Stimulated activated CD8-positive, alpha-beta memory T cell treated with anti-CD3 and anti-CD28 coated beads, Interleukin-15, amount 100 ng/mL, for 1 hour (primary cell): Measurements from ENCODE around the gene ATG3.
"Not testable (repeated sequence)": the region's sequence is repeated elsewhere in the genome, so short reads cannot be mapped to it uniquely, and the experiment has no call there.

Experiments
- DNase-seq: peaks from one replicate; pipeline ENCODE4 v3.0.0-alpha.2; 2020; ENCODE audit warnings: low read depth

ATG3 gene

GRCh38 chr3:112561734-112562529 is at the start of gene ATG3, which contains the start of gene SLC35A5:
Gene ATG3, minus strand, starts transcription at chr3:112561962. Its CDS starts 434 bp downstream, at chr3:112561528.
Gene SLC35A5, plus strand, starts transcription at chr3:112562045. Its CDS starts 1,359 bp downstream, at chr3:112563404.
- peak; percentile 99 for DNase-seq

- DNase-seq, result no peak
Observed at GRCh38 chr3:112610121-112610520, 48.4 kb upstream of the ATG3 start.

GRCh38 chr3:112607863-112608262 is 46.1 kb upstream of the ATG3 start:
- DNase-seq, result no peak

DNA sequence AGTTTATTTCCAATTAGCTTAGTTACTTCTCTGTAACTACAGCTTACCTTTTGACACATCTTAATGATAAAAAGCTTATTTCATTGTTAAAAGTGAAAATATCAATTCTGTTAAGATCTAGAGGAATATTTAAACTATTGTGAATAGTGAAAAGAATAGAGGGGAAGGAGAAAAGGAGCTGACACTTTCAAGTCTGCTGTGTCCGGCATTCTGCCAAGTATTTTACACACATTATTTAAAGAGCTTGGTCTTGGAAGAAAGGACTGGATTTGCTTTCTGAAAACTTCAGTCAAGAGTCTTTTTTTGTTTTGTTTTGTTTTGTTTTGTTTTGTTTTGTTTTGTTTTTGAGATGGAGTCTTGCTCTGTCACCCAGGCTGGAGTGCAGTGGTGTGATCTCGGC is 44.3 kb upstream of the ATG3 start:
- no peak for DNase-seq

DNA sequence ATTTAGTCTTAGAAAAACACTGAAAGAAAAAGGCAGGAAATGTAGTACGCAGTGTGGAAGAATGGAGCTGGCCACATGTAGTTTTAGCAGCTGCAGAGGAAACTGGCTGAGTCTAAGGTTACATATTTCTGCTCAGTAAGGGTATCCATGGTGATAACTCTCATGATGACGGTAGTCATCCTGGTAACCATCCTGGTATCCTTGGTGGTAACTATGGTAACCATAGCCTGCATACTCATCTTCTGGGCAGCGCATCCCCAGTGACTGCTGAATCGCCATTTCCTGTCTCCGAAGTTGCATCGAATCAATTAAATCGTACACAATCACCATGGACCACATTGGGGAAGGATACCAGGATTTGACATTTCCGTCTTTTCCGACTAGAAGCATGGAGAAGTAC is 43.5 kb upstream of the ATG3 start:
- DNase-seq, result no peak

GRCh38 chr3:112604536-112604935 is 42.8 kb upstream of the ATG3 start:
- no peak for DNase-seq

DNA sequence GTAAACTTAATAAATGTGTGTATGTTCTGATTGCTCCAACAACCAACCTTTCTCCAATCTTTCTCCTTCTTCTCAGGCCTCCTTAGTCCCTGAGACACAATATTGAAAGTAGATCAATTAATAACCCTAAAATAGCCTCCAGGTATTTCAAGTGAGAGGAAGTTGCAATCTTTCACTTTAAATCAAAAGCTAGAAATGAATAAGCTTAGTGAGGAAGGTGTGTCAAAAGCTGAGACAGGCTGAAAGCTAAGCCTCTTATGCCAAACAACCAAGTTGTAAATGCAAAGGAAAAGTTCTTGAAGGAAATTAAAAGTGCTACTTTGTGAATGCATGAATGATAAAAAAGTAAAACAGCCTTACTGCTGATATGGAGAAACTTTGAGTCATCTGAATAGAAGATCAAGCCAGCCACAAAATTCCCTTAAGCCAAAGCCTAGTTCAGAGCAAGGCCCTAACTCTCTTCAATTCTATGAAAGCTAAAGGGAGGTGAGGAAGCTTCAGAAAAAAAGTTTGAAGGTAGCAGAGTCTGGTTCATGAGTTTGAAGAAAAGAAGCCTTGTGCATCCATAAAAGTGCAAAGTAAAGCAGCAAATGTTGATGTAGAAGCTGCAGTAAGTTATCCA is 40.6 kb upstream of the ATG3 start:
- no peak for DNase-seq

DNA sequence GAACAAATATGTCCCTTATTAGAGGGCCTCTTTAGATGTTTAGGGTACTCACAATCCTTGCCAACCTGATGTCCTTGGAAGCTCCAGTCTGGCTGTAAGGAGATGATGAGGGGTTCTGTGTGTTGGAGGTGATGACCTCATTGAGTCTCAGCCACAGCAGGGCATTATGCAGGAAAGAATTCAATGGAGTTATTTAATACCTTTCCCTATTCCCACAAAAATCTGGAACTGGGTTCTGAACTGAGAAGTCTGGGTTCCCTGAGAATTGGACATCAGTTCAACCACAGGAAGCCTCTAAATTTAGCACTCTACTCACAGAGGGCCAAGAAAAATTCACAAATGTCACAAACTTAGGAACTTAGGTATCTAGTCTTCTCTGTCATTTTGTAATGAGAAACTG is 37.0 kb upstream of the ATG3 start:
- no peak for DNase-seq

DNA sequence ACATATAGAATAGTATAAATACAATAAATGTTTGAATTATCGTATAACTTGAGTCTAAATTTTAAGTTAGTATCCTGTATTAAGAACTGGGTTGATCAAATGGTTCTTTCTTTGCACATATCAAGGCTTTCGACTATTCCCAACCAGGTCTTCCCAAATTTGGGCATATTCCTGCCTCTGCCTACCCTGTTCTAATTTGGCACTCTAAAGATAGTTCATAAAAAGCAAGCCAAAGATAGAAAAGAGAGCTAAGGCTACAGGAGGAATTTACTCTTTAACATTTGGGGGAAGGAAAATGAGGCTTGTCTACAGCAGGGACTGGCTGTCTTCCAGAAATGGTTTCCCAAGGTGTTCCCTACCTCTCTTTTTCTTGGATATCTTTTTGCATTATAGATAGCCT is 36.2 kb upstream of the ATG3 start:
- DNase-seq, result no peak

GRCh38 chr3:112594856-112595255 is 33.1 kb upstream of the ATG3 start:
- DNase-seq, result no peak

DNA sequence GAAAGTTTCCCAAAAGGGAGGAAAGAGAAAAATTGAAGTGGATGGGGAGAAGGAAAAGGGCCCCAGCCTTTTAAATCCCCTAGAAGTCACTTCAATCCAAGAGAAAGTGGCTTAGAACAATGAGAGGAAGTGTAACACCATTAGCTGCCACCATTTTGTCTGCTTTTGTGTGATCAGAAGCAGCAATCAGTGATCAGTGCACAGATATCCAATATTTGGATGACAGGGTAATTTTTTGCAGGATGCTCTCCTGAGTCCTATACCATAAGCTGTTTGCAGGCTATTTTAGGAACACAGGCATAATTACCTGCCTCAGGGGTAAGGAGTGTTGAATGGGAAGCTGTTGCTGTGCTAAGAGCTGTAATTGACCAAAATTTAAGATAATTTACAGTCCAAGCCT is 31.5 kb upstream of the ATG3 start:
- DNase-seq, result no peak

DNA sequence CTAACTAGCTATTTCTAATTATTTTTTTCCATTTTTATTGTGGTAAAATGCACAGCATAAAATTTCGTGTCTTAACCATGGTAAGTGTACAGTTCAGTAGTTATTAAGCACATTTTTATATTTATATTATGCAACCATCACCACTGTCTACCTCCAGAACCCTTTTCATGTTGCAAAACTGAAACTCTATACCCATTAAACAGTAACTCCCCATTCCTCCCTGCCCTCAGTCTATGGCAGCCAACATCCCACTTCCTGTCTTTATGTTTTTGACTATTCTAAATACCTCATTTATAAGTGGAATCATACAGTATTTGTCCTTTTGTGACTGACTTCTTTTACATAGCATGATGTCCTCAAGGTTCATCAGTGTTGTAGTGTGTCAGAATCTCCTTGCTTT is 25.6 kb upstream of the ATG3 start:
- no peak for DNase-seq

DNA sequence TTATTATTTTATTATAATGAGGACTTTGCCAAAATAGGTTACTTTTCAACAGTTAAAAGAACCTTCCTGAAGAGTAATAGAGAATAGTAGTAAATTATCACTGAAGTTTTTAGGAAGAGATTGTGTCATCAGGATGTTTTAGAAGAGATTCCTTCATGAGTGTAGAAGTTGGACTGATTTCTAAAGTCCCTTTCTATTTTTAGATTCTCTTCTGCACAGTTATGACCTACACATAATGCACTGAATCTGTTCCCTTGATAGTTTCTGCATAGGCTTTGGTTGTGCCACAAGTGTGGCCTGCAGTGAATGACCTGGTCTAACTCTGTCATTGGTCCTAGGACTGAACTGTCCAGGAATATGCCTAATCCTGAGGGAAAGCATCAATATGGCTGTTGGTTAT is 24.0 kb upstream of the ATG3 start:
- no peak for DNase-seq

- no peak for DNase-seq
Observed at GRCh38 chr3:112583105-112583504, 21.3 kb upstream of the ATG3 start.

DNA sequence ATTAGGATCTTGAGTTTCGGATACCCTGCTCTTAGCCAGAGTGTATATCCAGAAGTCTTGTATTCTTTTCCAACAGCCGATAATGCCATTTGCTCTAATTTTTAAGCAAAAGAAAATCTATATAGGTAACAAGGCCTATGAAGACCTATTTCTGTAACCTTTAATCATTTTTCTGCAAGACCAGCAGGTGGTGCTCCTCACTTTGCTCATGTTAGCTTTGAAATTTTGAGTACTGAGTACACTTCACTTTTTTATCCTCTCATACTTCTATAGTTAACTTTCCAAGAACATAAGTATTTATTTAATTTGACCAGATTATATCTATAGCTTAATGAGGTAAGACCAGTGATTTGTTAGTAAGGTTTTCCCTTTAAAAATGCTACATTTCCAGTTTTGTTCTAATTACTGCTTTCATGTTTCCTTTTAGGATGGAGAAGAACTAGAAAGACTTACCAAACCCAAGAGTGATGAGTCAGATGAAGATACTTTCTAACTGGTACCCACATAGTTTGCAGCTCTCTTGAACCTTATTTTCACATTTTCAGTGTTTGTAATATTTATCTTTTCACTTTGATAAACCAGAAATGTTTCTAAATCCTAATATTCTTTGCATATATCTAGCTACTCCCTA is 20.6 kb upstream of the ATG3 start:
- DNase-seq, result no peak

- no peak for DNase-seq
Observed at GRCh38 chr3:112579697-112580096, 17.9 kb upstream of the ATG3 start.

DNA sequence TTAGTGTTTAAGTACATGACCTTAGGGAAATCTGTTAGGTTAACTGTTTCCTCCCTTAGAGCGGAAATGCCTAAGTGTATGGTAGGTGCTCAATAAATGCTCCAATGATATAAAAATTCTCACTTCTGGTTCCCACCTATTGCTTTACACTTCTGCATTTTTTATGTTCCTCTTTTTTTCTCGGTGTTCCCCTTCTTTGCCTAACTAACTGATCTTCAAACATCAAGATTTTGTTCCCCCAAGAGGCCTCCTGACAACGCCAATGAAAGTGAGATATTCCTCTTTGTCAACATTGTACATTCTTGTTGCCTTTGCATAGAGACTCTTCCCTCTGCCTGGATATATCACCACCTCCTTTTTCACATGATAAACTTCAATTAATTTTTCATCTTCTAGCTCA is 17.5 kb upstream of the ATG3 start:
- DNase-seq, result no peak

GRCh38 chr3:112572701-112573100 is 10.9 kb upstream of the ATG3 start:
- no peak for DNase-seq

DNA sequence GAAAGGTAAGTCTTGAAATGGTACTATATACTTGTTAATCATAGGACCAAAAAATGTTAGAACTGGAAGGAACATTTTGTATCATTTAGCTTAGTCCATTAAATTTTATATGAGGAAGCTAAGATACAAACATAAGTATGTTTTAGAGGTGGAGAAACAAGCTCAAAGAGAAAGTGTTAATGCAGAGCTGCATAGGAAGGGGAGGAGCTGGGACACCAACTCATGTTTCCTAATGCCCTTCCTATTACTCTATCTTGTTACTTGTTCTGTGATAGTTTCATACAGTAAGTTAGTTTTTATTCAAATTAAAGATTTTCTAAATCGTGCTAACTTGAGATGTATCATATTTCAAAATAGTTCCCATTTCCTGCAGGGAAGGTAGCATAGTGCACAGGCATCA is 7.5 kb upstream of the ATG3 start:
- DNase-seq, result no peak

GRCh38 chr3:112568642-112569041 is 6.9 kb upstream of the ATG3 start:
- DNase-seq, result no peak

DNA sequence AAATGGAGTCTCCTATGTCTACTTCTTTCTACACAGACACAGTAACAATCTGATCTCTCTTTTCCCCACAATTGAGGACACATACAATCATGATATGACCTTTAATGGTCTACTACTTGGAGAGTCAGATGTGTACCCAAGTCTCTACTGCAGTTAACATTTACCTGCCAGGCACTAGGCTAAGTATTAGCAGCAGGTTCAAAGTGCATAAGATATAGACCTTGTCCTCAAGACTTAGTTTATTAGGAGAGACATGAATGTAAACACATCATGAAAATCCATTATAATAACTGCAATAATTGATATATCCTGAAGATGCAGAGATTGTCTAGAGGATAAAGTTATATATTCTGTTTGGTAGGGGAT is 3.2 kb upstream of the ATG3 start:
- DNase-seq, result no peak

GRCh38 chr3:112564247-112564939 is 2.6 kb upstream of the ATG3 start:
- DNase-seq, result not testable (repeated sequence)

GRCh38 chr3:112561484-112561733 is 353 bp downstream of the ATG3 start:
- DNase-seq, result peak; percentile 58
